ENCODE results near the gene SELE. TPM values are rescaled to one million over a fixed set of nuclear protein-coding genes. Genes with fewer than 3 reads are reported as not detected.

Gene SELE
- total and polyA plus RNA-seq, 9 of the 15 experiments (the other 6 are each of a cell fraction or from before 2014, with no cell fraction given): 0.08 TPM; not detected in 8

DNA sequence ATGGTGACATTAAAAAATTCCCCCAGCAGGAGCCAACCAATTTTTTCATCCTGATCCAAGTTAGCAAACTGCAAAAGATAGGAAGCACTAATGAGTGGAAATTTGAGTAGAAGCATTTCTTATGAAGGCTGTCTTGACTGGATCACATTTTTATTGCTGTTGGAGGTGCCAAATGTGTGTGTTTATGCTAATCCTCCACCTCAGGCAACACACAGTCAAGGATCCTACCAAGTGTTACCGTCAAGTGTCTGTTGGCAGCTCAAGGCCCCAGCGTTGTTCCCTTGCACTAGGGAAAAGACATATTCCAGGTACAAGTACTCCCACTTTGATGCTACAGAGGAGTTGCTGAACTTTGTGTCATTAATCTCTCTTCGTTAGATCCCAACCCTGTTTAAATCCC is 42.6 kb upstream of the SELE start:
- ChIA-PET CTCF (ENCODE audit: low intra/inter-chr PET ratio) (no interaction called here), POLR2A (interaction anchor here (0.7 kb wide), 1 partner anchor 1546 kb away, joined by 3 read pairs; no protein-coding TSS in a partner anchor)
- DNase-seq (ENCODE audit: extremely low read depth in 1 of 4, low spot score in 3 of 4): no peak
- no peak overlapping the region for H2AFZ ChIP-seq (ENCODE audit: low read depth, low read length)
- H4K20me1 ChIP-seq (replicated peaks; ENCODE audit: control insufficient read depth, insufficient read depth, low read length): no peaks in the 10 kb centered on the region
- BruUV-seq (replicated peaks): no TSS peak
- H3K9me3 ChIP-seq (replicated peaks; ENCODE audit: control insufficient read depth, insufficient read depth, low read depth, low read length): no peaks in the 10 kb centered on the region
- no peaks in the 10 kb centered on the region for H3K36me3 ChIP-seq (ENCODE audit: control insufficient read depth, insufficient read depth, low read length)
- ATAC-seq: no peak
- TF ChIP-seq, protein P1, sequence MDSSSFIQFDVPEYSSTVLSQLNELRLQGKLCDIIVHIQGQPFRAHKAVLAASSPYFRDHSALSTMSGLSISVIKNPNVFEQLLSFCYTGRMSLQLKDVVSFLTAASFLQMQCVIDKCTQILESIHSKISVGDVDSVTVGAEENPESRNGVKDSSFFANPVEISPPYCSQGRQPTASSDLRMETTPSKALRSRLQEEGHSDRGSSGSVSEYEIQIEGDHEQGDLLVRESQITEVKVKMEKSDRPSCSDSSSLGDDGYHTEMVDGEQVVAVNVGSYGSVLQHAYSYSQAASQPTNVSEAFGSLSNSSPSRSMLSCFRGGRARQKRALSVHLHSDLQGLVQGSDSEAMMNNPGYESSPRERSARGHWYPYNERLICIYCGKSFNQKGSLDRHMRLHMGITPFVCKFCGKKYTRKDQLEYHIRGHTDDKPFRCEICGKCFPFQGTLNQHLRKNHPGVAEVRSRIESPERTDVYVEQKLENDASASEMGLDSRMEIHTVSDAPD (CRISPR knock-in tag; IDR thresholded peaks at IDR 0.05): no peak
- TF ChIP-seq, protein P2, sequence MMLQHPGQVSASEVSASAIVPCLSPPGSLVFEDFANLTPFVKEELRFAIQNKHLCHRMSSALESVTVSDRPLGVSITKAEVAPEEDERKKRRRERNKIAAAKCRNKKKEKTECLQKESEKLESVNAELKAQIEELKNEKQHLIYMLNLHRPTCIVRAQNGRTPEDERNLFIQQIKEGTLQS (IDR thresholded peaks at IDR 0.05): no peak
- TF ChIP-seq, protein P2 (CRISPR knock-in tag; conservative IDR thresholded peaks at IDR 0.05): no peak
- TF ChIP-seq, protein P3, sequence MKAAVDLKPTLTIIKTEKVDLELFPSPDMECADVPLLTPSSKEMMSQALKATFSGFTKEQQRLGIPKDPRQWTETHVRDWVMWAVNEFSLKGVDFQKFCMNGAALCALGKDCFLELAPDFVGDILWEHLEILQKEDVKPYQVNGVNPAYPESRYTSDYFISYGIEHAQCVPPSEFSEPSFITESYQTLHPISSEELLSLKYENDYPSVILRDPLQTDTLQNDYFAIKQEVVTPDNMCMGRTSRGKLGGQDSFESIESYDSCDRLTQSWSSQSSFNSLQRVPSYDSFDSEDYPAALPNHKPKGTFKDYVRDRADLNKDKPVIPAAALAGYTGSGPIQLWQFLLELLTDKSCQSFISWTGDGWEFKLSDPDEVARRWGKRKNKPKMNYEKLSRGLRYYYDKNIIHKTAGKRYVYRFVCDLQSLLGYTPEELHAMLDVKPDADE (conservative IDR thresholded peaks at IDR 0.05; ENCODE audit: control insufficient read depth, low read depth, low read length): no peak
- no peak for TF ChIP-seq GTF2F1 (IDR thresholded peaks at IDR 0.05; ENCODE audit: low read depth, low read length)
- no peak for TF ChIP-seq NCOA4 (IDR thresholded peaks at IDR 0.05; ENCODE audit: partially characterized antibody)
- TF ChIP-seq ZBED1 (IDR thresholded peaks at IDR 0.05): no peak
- TF ChIP-seq TEAD4 (IDR thresholded peaks at IDR 0.05; ENCODE audit: low read length): no peak
- TF ChIP-seq TEAD4 (CRISPR knock-in tag; IDR thresholded peaks at IDR 0.05; ENCODE audit: borderline replicate concordance): no peak
- TF ChIP-seq SRSF3 (IDR thresholded peaks at IDR 0.05; ENCODE audit: insufficient read depth, low read length): no peak
- TF ChIP-seq EHMT2 (IDR thresholded peaks at IDR 0.05): no peak
- TF ChIP-seq ZNF217 (CRISPR knock-in tag; IDR thresholded peaks at IDR 0.05): no peak
- intact Hi-C loops (cut with micrococcal nuclease) (no loop called here), in situ Hi-C loops (cut with MboI) (no loop called here)
- no peak overlapping the region for H3K4me2 ChIP-seq (ENCODE audit: insufficient read depth, low read length)
- H3K9ac ChIP-seq (ENCODE audit: insufficient read depth in 1 of 2, low read depth in 2 of 2, low read length in 2 of 2): no peak overlapping the region
- 5% methylated on average over 3 of the region's 3 CpGs for WGBS (ENCODE audit: insufficient coverage, low coverage, missing lambda C conversion rate)
- no peaks in the 10 kb centered on the region for H3K79me2 ChIP-seq (ENCODE audit: control insufficient read depth, insufficient read depth, low read length)
- no peak for FAIRE-seq
- no peaks in the 10 kb centered on the region for H3K27me3 ChIP-seq (ENCODE audit: control insufficient read depth in 2 of 2, insufficient read depth in 2 of 2, low read length in 2 of 2)
- no peaks in the 10 kb centered on the region for H3K9me1 ChIP-seq (ENCODE audit: control insufficient read depth, insufficient read depth, low read length)
- 0 out of 5 replicates have a peak, but pooled peaks cover 0 to 2% of the 10 kb centered on the region in 2 experiments for H3K4me1 ChIP-seq (replicated peaks in 1 of 2; ENCODE audit: control insufficient read depth in 2 of 2, insufficient read depth in 2 of 2, low read length in 2 of 2)
- H3K27ac ChIP-seq (ENCODE audit: extremely low read depth, low read depth, low read length): no peak overlapping the region
- no peak overlapping the region for H3K4me3 ChIP-seq

All from K562 (cell line).